Fibroblast of upper back skin (primary cell): ENCODE data around the gene CDK10.
"Not testable (repeated sequence)": the region's sequence is repeated elsewhere in the genome, so short reads cannot be mapped to it uniquely, and the experiment has no call there.

Source experiments
- DNase-seq: peaks from one replicate; pipeline ENCODE4 v3.0.0-alpha.2; 2013

CDK10 gene

DNA sequence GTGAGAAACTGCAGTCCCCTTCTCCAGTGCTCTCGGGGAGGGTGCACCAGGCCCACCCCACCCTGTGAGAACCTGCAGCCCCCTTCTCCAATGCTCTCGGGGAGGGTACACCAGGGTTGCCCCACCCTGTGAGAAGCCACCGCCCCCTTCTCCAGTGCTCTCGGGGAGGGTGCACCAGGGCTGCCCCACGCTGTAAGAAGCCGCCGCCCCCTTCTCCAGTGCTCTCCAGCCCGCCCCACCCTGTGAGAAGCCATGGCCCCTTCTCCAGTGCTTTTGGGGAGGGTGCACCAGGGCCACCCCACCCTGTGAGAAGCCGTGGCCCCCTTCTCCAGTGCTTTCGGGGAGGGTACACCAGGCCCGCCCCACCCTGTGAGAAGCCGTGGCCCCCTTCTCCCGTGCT is 16.7 kb upstream of the CDK10 start:
- no peak for DNase-seq

DNA sequence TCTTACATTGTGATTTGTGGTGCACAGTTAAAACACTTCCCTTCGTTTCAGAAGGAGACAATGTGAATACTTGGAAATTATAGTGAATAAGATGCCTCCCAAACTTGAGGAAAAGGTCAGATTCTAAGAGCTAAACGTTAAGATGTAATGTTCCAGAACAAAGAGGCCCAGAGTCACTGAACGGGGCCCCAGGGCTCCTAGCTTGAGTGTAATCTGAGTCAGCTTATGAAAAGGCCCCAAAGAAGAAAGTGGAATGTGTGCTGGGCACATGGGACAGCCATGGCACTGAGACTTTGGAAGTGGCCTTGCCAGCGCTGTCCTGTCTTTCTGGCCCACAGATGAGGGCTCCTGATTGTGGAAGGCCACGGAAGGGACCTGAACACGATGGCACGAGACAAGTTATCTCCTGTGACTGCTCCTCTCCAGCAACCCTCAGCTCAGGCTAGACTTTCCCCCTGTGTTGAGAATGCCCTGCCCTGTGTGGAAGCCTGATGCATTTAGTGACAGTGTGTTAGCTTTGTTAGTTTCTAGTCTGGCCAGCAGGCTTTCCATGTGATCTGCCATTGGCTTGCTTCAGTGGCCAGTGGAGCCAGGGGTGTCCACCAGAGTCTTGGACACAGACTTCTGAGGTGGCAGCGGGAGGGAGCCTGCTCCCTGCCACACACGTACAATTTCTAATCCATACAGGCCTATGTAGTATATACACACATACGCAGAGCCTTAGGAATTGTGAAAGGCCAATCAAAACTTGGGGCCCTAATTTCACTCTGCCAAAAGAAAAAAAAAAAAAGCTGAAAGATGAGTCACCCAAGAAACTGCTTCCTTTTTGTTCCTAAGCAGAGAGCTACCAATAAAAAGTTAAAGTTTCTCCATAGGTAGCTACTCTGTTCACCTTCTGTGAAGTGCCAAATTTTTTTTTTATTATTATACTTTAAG is 15.7 kb upstream of the CDK10 start:
- DNase-seq, result peak; percentile 23

DNA sequence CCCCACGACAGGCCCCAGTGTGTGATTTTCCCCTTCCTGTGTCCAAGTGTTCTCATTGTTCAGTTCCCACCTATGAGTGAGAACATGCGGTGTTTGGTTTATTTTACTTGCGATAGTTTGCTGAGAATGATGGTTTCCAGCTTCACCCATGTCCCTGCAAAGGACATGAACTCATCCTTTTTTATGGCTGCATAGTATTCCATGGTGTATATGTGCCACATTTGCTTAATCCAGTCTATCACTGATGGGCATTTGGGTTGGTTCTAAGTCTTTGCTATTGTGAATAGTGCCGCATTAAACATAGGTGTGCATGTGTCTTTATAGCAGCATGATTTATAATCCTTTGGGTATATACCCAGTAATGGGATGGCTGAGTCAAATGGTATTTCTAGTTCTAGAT is 14.9 kb upstream of the CDK10 start:
- not testable (repeated sequence) for DNase-seq

DNA sequence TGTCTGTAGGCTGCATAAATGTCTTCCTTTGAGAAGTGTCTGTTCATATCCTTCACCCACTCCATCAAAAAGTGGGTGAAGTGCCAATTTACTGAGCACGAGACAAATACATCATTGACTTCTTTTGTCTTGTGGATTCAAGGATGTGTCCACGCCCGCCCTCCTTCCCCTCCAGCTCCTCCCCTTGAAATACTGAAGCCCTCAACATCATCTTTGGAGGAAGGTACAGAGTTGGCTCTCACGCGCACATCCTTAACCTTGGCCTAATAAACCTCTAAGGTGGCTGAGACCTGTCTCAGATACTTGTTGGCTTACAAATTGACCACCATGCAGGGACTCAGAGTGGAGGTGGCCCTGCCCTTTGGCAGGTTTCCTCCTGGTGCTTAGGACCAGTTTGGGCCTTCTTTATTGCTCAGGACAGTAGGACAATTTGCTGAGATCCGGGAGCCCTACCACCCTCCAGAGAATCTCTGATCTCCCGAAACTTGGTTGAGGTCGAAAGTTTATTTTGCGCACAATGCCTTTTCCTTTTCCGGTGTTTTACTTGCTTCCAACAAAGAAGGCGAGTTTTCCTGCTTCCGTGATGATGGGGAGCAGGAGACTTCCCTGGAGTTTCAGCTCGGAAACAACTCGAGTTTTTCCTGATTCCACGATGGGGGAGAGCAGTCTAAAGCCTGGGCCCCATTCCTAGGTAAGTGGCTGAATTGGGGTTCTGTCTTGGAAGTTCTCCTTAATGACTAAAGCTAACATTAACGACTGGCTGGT is 14.1 kb upstream of the CDK10 start:
- no peak for DNase-seq

DNA sequence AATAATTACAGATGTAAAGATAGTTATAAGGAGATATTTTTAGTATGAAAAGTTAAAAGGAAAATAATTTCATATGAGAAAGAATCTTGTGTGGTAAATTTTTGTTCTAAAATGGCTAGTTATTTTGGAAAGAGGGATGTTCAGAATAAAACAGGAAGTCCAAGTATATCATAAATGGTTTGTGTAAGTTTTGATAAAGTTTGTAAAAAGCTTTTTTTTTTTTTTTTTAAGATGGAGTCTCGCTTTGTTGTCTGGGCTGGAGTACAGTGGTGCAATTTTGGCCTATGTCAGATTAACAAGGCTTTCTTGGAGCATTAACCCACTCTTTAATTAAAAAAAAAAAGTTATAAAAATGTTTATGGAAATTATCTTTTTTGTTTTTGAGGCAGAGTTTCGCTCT is 8.2 kb upstream of the CDK10 start:
- DNase-seq, result no peak

DNA sequence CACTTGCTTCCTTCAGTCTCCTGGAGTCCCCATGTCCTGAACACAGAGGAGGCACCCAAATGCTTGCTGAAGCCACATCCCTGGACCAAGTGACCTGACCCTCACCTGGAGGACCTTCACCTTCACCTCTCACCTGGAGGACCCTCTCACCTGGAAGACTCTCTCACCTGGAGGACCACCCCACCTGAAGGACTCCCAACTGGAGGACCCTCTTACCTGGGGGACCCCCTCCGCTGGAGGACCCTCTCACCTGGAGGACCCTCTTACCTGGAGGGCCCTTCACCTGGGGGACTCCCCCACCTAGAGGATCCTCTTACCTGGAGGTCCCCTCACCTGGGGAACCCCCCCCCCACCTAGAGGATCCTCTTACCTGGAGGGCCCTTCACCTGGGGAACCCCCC is 573 bp upstream of the CDK10 start:
- no peak for DNase-seq

DNA sequence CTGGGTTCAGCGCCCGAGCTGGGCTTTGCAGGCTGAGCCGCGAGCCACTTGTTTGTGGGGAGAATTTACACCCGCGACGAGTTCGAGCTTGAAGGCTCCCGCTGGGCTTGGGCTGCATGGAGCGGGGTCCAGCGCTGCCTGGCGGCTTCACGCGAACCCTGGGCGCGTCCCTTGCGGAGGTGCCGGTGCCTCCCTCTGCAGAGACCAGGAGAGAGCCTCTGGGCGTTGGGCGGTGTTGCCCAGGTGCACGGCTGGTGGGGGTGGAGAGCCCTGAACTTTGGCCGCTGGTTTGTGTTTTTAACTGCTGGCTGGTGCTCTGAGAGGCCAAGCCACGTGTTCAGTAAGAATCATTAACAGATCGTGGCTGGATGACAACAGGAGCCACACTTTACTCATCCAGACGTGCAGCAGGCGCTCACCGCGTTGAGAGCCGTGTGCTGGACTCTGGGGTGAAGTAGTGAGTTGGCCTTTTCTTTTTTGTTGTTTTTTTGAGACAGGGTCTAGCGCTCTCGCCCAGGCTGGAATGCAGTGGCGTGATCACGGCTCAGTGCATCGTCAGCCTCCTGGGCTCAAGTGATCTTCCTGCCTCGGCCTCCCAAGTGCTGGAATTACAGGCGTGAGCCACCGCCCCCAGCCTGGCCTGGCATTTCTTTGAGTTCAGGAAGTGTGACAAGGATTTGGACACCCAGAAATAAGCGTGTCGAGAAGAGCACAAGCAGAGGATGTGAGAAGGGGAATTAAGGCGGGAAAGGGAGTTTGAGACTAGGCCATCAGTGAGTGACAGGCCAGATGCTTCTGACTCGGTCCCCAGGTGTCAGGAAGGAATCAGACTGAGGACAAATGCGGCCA is 827 bp downstream of the CDK10 start:
- peak; percentile 26 for DNase-seq

DNA sequence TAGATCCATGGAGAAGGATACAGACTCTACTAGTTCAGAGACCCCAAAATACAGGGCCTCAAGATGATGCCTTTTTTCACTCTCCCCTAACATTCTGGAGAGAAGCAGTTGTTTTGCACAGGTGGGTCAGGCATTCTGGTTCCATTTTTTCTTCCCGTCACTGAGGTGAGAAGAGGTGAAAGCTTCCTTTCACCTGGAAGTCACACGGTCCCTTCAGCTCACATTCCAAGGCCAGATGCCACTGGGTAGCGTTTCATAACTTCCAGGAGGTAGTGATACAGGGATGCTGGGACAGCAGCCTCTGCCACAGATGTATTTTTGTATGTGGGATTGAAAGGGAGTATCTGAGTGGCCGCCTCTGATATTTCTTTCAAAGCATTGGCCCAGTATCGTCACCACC is 1.9 kb downstream of the CDK10 start:
- no peak for DNase-seq

DNA sequence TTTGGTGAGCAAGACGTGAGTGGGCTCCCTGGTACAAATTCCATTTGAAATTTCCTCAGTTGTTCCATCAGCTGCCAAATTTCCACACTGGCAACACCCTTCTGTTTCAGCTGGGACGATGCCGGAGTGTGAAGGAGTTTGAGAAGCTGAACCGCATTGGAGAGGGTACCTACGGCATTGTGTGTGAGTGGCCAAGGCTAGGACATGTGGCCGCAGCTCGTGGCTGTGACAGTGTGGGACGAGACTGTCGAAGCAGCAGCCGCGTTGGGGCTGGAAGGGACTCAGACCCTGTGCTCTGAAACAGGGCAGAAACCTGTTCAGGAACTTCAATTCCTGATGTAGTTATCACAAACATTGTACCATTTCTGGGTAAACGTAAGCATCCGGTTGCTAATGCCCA is 2.7 kb downstream of the CDK10 start:
- no peak for DNase-seq

DNA sequence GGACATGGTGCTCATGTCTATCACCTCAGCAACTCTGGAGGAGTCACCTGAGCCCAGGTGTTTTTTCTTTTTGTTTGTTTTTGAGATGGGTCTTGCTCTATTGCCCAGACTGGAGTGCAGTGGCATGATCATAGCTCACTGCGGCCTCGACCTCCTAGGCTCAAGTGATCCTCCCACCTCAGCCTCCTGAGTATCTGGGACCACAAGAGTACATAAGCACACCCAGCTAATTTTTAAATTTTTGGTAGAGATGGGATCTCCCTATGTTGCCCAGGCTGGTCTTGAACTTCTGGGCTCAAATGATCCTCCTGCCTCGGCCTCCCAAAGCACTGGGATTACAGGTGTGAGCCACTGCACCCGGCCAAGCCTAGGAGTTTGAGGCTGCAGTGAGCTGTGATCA is 3.1 kb downstream of the CDK10 start:
- DNase-seq, result not testable (repeated sequence)

DNA sequence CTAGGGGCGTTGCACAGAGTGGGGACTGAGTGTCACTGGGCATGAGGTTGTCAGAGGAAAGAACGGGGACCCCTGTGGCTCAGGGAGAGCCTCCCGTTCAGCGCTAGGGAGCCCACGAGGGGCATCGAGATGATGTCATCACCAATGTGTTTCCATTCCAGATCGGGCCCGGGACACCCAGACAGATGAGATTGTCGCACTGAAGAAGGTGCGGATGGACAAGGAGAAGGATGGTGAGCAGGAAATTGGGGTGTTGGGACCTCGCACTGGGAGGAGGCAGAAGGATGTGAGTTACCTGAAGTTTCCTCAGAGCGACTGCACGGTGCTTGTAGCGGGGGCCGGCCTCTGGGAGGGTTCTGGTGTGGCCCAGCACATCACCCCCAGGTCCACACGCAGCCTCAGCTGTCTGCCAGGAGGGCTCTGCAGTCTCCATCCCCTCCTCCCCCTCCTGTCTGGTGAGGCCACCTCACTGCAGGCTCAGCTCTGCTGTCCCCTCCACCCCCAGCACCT is 4.0 kb downstream of the CDK10 start:
- DNase-seq, result no peak

DNA sequence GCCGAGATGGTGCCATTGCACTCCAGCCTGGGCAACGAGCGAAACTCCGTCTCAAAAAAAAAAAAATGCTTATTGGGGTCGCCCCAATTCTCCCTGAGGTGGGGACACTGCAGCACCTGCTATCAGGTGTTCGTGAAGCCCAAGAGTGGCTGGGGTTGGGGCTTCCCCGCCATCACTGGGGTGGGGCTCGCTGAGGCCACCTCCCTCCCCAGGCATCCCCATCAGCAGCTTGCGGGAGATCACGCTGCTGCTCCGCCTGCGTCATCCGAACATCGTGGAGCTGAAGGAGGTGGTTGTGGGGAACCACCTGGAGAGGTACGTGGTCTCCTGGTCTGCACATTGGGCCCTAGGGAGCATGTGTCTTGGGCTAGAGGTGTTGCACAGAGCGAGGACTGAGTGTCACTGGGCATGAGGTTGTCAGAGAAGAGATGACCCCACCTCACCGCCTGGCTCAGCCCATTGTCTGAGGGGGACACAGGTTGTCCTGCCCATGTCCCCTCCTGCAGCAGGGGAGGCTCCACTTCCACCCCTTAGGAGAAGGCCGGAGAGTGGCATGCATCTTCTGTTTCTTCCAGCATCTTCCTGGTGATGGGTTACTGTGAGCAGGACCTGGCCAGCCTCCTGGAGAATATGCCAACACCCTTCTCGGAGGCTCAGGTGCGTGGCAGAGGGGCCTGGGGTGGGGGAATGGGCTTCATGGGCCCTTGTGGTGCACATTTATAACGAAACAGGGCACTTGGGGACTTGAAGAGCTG is 4.9 kb downstream of the CDK10 start:
- no peak for DNase-seq

DNA sequence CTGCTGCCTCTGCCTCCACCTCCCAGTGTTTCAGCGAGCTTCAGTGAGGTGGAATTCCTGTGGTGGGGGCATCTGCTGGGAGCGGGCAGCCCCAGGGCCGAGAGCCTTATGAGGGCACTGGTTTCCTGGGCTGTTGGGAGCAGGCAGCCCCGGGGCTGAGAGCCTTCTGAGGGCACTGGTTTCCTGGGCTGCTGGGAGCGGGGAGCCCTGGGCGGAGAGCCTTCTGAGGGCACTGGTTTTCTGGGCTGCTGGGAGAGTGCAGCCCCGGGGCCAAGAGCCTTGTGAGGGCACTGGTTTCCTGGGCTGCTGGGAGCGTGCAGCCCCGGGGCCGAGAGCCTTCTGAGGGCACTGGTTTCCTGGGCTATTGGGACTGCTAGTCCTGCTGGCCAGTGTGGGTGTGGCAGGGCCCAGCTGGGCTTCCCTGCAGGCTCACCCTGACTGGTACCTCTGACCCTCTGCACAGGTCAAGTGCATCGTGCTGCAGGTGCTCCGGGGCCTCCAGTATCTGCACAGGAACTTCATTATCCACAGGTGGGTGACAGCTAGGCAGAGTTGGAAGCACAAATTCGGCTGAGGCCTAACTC is 5.6 kb downstream of the CDK10 start:
- no peak for DNase-seq

DNA sequence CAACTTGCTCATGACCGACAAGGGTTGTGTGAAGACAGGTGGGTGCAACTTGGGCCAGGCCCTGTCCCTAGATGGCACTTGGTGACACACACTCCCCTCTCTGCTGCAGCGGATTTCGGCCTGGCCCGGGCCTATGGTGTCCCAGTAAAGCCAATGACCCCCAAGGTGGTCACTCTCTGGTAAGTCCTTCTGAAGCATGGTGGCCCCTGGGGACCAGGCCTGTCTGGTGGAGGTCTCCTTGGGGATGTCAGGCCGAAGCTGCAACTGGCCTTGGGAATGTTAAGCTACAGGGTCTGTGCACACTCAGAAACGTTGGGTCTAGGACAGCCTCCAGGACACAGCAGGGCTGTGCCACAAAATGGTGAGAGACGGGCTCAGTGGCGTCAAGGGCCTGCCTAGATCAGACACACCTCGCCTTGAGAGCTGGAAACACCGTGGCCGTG is 6.8 kb downstream of the CDK10 start:
- DNase-seq, result no peak

DNA sequence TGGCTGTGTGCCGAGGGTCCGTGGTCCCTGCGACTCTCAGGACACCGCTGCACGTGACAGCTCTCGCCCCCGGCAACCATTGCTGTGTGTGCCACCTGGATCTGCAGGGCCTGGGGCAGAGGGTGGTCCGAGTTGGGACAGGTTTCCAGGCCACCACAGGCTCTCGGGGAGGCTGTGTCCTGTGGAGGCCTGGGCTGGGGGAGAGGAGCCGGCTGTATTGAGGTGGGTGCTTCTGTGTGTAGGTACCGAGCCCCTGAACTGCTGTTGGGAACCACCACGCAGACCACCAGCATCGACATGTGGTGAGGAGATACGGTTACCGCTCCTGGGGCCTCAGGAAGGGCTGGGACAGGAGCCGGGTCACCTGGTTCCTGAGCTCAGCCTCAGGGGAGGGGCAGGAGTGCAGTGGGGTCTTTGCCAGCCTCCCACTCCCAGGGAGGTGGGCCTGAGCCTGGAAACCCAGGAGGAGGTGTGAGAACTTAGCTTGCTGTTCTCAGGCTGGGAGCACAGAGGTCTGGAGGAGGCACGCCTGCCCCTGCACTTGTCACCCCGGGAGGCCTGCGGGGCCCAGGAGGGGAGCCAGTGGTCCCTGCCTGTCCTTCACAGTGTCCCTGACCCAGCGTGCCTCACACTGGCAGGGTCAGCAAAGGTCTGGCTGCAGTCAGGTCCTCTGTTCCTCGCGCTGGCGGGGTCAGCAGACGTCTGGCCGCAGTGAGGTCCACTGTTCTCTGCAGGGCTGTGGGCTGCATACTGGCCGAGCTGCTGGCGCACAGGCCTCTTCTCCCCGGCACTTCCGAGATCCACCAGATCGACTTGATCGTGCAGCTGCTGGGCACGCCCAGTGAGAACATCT is 7.7 kb downstream of the CDK10 start:
- DNase-seq, result no peak

DNA sequence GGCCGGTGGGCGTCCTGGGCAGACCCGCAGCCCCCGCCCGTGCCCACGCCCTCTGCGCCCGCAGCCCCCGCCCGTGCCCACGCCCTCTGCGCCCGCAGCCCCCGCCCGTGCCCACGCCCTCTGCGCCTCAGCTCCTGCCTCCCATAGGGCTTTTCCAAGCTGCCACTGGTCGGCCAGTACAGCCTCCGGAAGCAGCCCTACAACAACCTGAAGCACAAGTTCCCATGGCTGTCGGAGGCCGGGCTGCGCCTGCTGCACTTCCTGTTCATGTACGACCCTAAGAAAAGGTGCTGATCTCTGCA is 8.2 kb downstream of the CDK10 start:
- not testable (repeated sequence) for DNase-seq

DNA sequence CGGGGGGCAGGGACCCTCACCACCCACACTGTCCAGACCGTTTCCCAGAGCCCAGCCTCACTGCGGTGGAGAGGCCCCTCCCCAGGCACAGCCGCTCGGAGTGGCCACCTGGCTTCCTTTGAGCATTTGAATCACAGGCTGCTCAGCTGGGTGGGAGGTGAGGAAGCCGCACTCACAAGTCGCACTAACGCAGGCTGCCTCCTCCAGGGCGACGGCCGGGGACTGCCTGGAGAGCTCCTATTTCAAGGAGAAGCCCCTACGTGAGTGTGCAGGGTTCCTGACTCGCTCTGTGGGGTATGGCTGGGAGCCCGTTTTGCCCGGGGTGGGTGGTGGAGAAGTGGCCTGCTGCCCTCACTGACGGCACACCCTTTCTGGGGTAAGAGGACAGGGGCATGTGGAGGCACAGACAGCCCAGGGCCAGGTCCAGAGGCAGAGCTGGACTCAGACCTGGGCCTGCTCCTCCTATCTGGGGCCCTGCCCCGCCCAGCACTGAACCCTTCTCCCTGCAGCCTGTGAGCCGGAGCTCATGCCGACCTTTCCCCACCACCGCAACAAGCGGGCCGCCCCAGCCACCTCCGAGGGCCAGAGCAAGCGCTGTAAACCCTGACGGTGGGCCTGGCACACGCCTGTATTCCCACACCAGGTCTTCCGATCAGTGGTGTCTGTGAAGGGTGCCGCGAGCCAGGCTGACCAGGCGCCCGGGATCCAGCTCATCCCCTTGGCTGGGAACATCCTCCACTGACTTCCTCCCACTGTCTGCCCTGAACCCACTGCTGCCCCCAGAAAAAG is 8.8 kb downstream of the CDK10 start:
- DNase-seq, result no peak

DNA sequence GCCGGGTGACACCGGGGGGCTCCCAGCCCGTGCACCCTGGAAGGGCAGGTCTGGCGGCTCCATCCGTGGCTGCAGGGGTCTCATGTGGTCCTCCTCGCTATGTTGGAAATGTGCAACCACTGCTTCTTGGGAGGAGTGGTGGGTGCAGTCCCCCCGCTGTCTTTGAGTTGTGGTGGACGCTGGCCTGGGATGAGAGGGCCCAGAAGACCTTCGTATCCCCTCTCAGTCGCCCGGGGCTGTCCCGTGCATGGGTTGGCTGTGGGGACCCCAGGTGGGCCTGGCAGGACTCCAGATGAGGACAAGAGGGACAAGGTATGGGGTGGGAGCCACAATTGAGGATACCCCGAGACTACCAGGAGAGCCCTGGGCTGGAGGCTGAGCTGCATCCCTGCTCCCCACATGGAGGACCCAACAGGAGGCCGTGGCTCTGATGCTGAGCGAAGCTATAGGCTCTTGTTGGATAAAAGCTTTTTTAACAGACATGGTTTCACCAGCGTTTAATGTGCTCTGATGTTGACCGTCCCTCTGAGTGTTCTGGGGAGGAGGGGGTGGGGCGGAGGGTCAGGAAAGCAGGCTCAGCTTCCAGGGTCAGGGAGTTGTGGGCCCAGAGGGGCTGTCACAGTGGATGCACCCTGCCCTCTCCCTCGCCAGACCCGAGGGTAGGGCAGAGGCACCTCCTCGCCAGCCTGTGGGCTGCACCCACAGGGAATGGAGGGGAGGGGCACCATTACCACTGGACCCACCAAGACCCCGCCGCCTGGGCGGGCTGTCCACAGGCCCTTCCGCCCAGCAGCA is 9.6 kb downstream of the CDK10 start:
- DNase-seq, result no peak

DNA sequence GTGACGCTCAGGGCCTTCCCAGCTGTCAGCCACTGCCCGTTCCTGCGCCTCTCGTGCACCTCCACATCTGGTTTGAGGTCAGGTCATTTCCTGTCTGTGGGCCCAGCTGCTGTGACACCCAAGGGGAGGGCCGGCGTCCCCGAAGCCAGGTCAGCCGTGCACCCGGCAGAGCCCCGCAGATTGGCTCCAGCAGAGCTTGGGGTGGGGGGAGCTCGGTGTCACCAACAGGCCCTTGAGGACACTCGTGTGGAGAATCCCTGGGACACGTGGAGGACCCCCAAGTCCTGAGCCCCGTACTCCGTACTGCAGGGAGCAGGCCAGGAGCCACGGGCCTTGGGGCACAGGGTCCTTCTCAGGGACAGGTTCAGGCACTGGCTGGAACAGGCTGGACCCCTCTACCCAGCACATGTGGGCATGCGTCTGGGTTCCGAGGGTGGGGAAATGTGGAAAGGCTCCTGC is 10.2 kb downstream of the CDK10 start:
- no peak for DNase-seq
